ENCODE data around the gene NOXA1.

DNA sequence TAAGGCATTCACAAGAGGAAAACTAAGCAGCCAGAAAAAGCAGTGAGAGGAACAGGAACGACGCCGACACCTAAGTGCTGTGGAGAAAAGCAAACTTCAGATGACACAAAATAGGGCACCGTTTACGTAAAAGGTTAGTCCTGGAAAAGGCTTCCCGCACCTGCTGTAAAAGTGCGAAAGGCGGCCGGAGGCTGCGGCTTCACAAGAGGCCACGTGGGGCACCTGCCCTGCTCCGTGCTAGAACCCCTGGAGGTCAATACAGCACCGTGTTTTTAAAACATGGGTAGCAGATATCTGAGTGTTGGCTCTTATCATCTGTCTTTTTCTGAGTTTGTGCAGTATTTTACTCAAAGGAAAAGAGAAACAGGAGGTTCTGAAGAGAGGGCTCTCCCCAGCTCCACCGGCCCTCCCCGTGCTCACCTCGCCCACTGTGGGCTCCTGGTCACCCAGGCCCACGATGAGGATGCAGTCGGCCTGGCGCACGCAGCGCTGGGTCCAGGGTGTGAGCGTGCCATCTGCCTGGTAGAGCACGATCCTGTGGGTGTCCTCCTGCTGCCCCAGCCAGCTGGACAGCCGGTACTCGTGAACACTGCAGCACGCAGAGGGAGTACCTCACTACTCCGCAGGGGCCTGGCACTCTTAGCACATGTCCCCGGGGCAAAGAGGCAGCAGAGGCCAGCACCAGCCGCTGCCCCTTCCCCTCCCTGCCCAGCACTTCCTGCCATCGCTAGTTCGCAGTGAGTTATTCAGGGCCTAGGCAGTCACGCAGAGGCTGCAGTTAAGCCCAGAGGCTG is 56.9 kb downstream of the NOXA1 start:
- TF ChIP-seq SPI1 (IDR thresholded peaks at IDR 0.05; ENCODE audit: low read depth, low read length) = no peak
- TF ChIP-seq POLR2A (IDR thresholded peaks at IDR 0.05; ENCODE audit: low read depth, low read length) = no peak

Data from GM12891 (cell line).